ENCODE data around the gene YAP1.

DNA sequence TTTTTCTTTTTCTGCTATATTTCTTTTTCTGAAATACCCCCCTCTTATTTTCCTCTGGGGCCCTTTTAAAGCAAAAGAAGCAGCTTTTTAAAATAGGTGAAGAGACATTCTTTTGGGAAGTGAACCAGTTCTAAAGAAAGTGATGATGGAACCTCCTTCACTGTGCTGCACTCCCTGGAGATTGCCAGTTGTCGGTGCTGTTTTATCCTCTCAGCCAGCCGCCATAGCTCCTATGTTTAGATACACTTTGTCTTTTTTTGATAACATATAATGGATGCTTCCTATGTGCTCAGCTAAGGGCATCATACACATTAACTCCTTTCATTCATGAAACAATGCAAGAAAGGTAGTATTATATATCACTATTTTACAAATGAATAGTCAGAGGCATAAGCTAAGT lies 49.0 kb upstream of the YAP1 start:
- TF ChIP-seq POLR2A (IDR thresholded peaks at IDR 0.05; ENCODE audit: low read depth, low read length) (no peak), POLR2AphosphoS5 (IDR thresholded peaks at IDR 0.05; ENCODE audit: low read depth, low read length) (no peak), TAF1 (IDR thresholded peaks at IDR 0.05; ENCODE audit: borderline replicate concordance, low read depth, low read length) (no peak)

Measured in GM12892 (cell line).